IMR-90 (cell line): ENCODE data around the gene HAUS5. TPM values are rescaled to one million over a fixed set of nuclear protein-coding genes. Genes with fewer than 3 reads are reported as not detected.

Experiments used
- ATAC-seq: fragments of 200-7000 bp; cut with Tn5 transposase; 2 replicates; pipeline ENCODE4 v1.9.1; 2020; ENCODE audit warnings: low read depth, mild to moderate bottlenecking, moderate library complexity
- BruUV-seq: library from RNA; stranded (reverse); fragments of 400-500 nt; replicated peaks from 2 replicates; lab custom pipeline; 2021; lab: Mats Ljungman, UMichigan
- CTCF ChIA-PET: fragments of 300-600 bp; formaldehyde crosslinking; extraction: SDS; loops from one replicate; lab custom pipeline; 2021; ENCODE audit warnings: antibody characterized with exemption; lab: Yijun Ruan, JAX
- POLR2A ChIA-PET: fragments of 300-600 bp; sonication (Branson Sonifier 250); formaldehyde crosslinking; loops from one replicate; lab custom pipeline; 2022; ENCODE audit warnings: antibody characterized with exemption; ENCODE audit not compliant: unreplicated experiment; lab: Charles Lee
- DNase-seq: peaks from one replicate; pipeline ENCODE4 v3.0.0; 2013
- H2AFZ ChIP-seq: replicated peaks from 2 replicates; pipeline ENCODE3; 2013; ENCODE audit warnings: low read length, mild to moderate bottlenecking; ENCODE audit not compliant: poor library complexity
- H2AK5ac ChIP-seq: 2 replicates; pipeline ENCODE4 v1.6.1; 2013; ENCODE audit warnings: low read depth, low read length, inconsistent platforms
- H2AK9ac ChIP-seq: replicated peaks from 2 replicates; pipeline ENCODE3; 2013; ENCODE audit warnings: mild to moderate bottlenecking, low read depth, low read length, moderate library complexity; ENCODE audit not compliant: poor library complexity
- H2BK120ac ChIP-seq: 2 replicates; pipeline ENCODE4 v1.6.1; 2013; ENCODE audit warnings: low read depth, low read length, inconsistent platforms
- H2BK15ac ChIP-seq: 3 replicates; pipeline ENCODE4 v1.6.1; 2013; ENCODE audit warnings: low read depth, low read length, inconsistent platforms
- H2BK20ac ChIP-seq: 2 replicates; pipeline ENCODE4 v1.6.1; 2013; ENCODE audit warnings: low read depth, mild to moderate bottlenecking, inconsistent platforms, low read length, moderate library complexity
- H2BK5ac ChIP-seq: 2 replicates; pipeline ENCODE4 v1.6.1; 2013; ENCODE audit warnings: mild to moderate bottlenecking, low read depth, low read length, inconsistent platforms; ENCODE audit not compliant: poor library complexity, severe bottlenecking
- H3K14ac ChIP-seq: replicated peaks from 2 replicates; pipeline ENCODE4 v1.6.1; 2013; ENCODE audit warnings: low read depth, low read length, inconsistent platforms
- H3K18ac ChIP-seq: 2 replicates; pipeline ENCODE4 v1.6.1; 2013; ENCODE audit warnings: low read depth, low read length, control low read depth
- H3K23ac ChIP-seq: 2 replicates; pipeline ENCODE4 v1.6.1; 2013; ENCODE audit warnings: low read depth, low read length, inconsistent platforms
- H3K27ac ChIP-seq: 2 replicates; pipeline ENCODE4 v1.5.1; 2013; ENCODE audit warnings: mild to moderate bottlenecking, control low read depth, low read length; ENCODE audit not compliant: insufficient read depth
- H3K27me3 ChIP-seq: 2 replicates; pipeline ENCODE4 v1.6.1; 2013; ENCODE audit warnings: low read length; ENCODE audit not compliant: control insufficient read depth, insufficient read depth
- H3K36me3 ChIP-seq: 2 replicates; pipeline ENCODE4 v1.6.1; 2013; ENCODE audit warnings: low read length, mixed read lengths; ENCODE audit not compliant: control insufficient read depth, insufficient read depth
- H3K4ac ChIP-seq: 2 replicates; pipeline ENCODE4 v1.6.1; 2013; ENCODE audit warnings: low read depth, low read length, inconsistent platforms
- H3K4me1 ChIP-seq: 2 replicates; pipeline ENCODE4 v1.6.1; 2013; ENCODE audit warnings: low read length, mixed read lengths; ENCODE audit not compliant: control insufficient read depth, insufficient read depth
- H3K4me2 ChIP-seq: 2 replicates; pipeline ENCODE4 v1.6.1; 2013; ENCODE audit warnings: low read depth, mild to moderate bottlenecking, control low read depth, low read length, moderate library complexity
- H3K4me3 ChIP-seq: 2 replicates; pipeline ENCODE4 v1.5.1; 2013; ENCODE audit warnings: low read depth, mild to moderate bottlenecking, control low read depth, low read length, moderate library complexity; ENCODE audit not compliant: insufficient read depth
- H3K56ac ChIP-seq: 2 replicates; pipeline ENCODE4 v1.6.1; 2013; ENCODE audit warnings: low read length, inconsistent platforms; ENCODE audit not compliant: insufficient read depth; ENCODE audit errors: extremely low read depth
- H3K79me1 ChIP-seq, 2 experiments: 2 replicates each; pipeline ENCODE4 v1.6.1; 2013; ENCODE audit warnings: low read length in 2 of 2, inconsistent platforms in 1 of 2, low read depth in 1 of 2
- H3K9ac ChIP-seq: 2 replicates; pipeline ENCODE4 v1.6.1; 2013; ENCODE audit warnings: low read depth, low read length, control low read depth
- H3K9me1 ChIP-seq: 2 replicates; pipeline ENCODE4 v1.6.1; 2013; ENCODE audit warnings: low read length, inconsistent platforms; ENCODE audit not compliant: insufficient read depth
- H3K9me3 ChIP-seq: 2 replicates; pipeline ENCODE4 v1.6.1; 2013; ENCODE audit warnings: low read length; ENCODE audit not compliant: control insufficient read depth, insufficient read depth
- H4K20me1 ChIP-seq: 2 replicates; pipeline ENCODE4 v1.6.1; 2013; ENCODE audit warnings: low read length, inconsistent platforms; ENCODE audit not compliant: insufficient read depth
- H4K5ac ChIP-seq: 2 replicates; pipeline ENCODE4 v1.6.1; 2013; ENCODE audit warnings: mild to moderate bottlenecking, low read depth, low read length, control low read depth
- H4K8ac ChIP-seq, 2 experiments: 2 replicates each; pipeline ENCODE4 v1.6.1; 2013; ENCODE audit warnings: low read depth in 2 of 2, low read length in 2 of 2, control low read depth in 1 of 2, inconsistent platforms in 1 of 2
- H4K91ac ChIP-seq: 2 replicates; pipeline ENCODE4 v1.6.1; 2013; ENCODE audit warnings: low read depth, low read length, inconsistent platforms; ENCODE audit not compliant: insufficient read depth
- BHLHE40 ChIP-seq: fragments of 150-350 bp; IDR thresholded peaks from 2 replicates; pipeline ENCODE4 v1.6.1; 2016; ENCODE audit warnings: mild to moderate bottlenecking, low read depth, low read length
- CEBPB ChIP-seq: IDR thresholded peaks from 2 replicates; pipeline ENCODE4 v1.6.1; 2012; ENCODE audit warnings: low read depth, low read length, improper control_type of control experiment
- CHD1 ChIP-seq: IDR thresholded peaks from 2 replicates; pipeline ENCODE4 v1.6.1; 2012; ENCODE audit warnings: low read depth, low read length, improper control_type of control experiment
- CTCF ChIP-seq: conservative IDR thresholded peaks from 2 replicates; pipeline ENCODE4 v1.5.1; 2012; ENCODE audit warnings: mild to moderate bottlenecking, low read depth, low read length, improper control_type of control experiment
- FOS ChIP-seq: fragments of 150-350 bp; IDR thresholded peaks from 2 replicates; pipeline ENCODE4 v1.6.1; 2016; ENCODE audit warnings: low read depth, low read length
- MAFK ChIP-seq: IDR thresholded peaks from 2 replicates; pipeline ENCODE4 v1.6.1; 2012; ENCODE audit warnings: low read depth, low read length, improper control_type of control experiment
- POLR2A ChIP-seq: IDR thresholded peaks from 2 replicates; pipeline ENCODE4 v1.6.1; 2012; ENCODE audit warnings: mild to moderate bottlenecking, low read depth, low read length
- SMC3 ChIP-seq: fragments of 150-350 bp; IDR thresholded peaks from 2 replicates; pipeline ENCODE4 v1.6.1; 2016; ENCODE audit warnings: low read depth, mild to moderate bottlenecking, antibody characterized with exemption, low read length, moderate library complexity
- USF2 ChIP-seq: fragments of 150-350 bp; IDR thresholded peaks from 2 replicates; pipeline ENCODE4 v1.6.1; 2017; ENCODE audit warnings: mild to moderate bottlenecking, antibody characterized with exemption, low read length, low read depth
- WGBS, 2 experiments: methylation state at CpG; one replicate each; pipeline versions ENCODE4 v1.1.5 to v1.1.7; 2013; ENCODE audit warnings: missing lambda C conversion rate in 2 of 2; ENCODE audit not compliant: insufficient read length in 1 of 2; ENCODE audit errors: extremely low coverage in 2 of 2; 5-methylcytosine and 5-hydroxymethylcytosine counted together
- dilution Hi-C: fragments of 300-500 bp; cut with HindIII; formaldehyde crosslinking; loops from one replicate; pipeline ENCODE4 v1.14.3; 2018; ENCODE audit warnings: low sequenced_read_pairs; ENCODE audit not compliant: unreplicated experiment
- in situ Hi-C: fragments of 300-500 bp; cut with MboI; formaldehyde crosslinking; loops from 3 replicates; pipeline ENCODE4 v1.14.3; 2019; ENCODE audit warnings: low sequenced_read_pairs, inconsistent platforms, mixed read lengths
- intact Hi-C: fragments of 100-400 bp; cut with micrococcal nuclease; formaldehyde crosslinking; loops from 2 replicates; pipeline ENCODE4 v1.10.0; 2022
- polyA plus RNA-seq, 3 experiments: library from polyadenylated mRNA; depleted of rRNA; stranded (reverse); fragments of >200 nt; gene quantifications; 2 replicates each; pipeline ENCODE4 v1.2.3, GENCODE V29; 2012; ENCODE audit warnings: low replicate concordance in 1 of 3
- total RNA-seq: library from RNA; depleted of rRNA; stranded (reverse); fragments of >200 nt; gene quantifications from 2 replicates; pipeline ENCODE4 v1.2.3, GENCODE V29; 2012

HAUS5 gene
- total and polyA plus RNA-seq, 2 of the 4 experiments (the other 2 are of a cell fraction) = 3.4 to 6.2 TPM

GRCh38 chr19:35655600-35655999 is 43.1 kb downstream of the HAUS5 start:
- H4K5ac ChIP-seq = no peak overlapping the region
- H3K14ac ChIP-seq = no peak overlapping the region
- H2AK5ac ChIP-seq = no peak overlapping the region
- no peaks in the 10 kb centered on the region for H3K4me1 ChIP-seq
- ChIA-PET CTCF (no interaction called here), POLR2A (interaction anchor here (0.6 kb wide), 1 partner anchor 43 kb away, joined by 3 read pairs; no protein-coding TSS in a partner anchor)
- dilution Hi-C loops (no loop called here), in situ Hi-C loops (no loop called here), intact Hi-C loops (no loop called here)
- H3K27me3 ChIP-seq = no peaks in the 10 kb centered on the region
- no peak overlapping the region for H3K4me3 ChIP-seq
- H3K9ac ChIP-seq = no peak overlapping the region
- no peak overlapping the region for H2BK120ac ChIP-seq
- H3K4ac ChIP-seq = no peak overlapping the region
- no peak for DNase-seq
- peaks cover 46% of the 10 kb centered on the region for H3K36me3 ChIP-seq
- H3K79me1 ChIP-seq = peaks cover 7 to 16% of the 10 kb centered on the region in 2 experiments
- no peak overlapping the region for H2AFZ ChIP-seq
- no peak overlapping the region for H4K91ac ChIP-seq
- WGBS, 2 experiments = 88% methylated on average over 1 of the region's 4 CpGs; no CpG with 5 or more reads in 1 of the 2 experiments
- no peak overlapping the region for H3K56ac ChIP-seq
- H3K9me3 ChIP-seq = no peaks in the 10 kb centered on the region
- no peaks in the 10 kb centered on the region for H3K9me1 ChIP-seq
- H2BK15ac ChIP-seq = no peak overlapping the region
- TF ChIP-seq MAFK = no peak
- TF ChIP-seq CTCF = no peak
- no peak for TF ChIP-seq USF2
- TF ChIP-seq CHD1 = no peak
- no peak for TF ChIP-seq FOS
- no peak for TF ChIP-seq POLR2A
- TF ChIP-seq CEBPB = no peak
- TF ChIP-seq BHLHE40 = no peak
- TF ChIP-seq SMC3 = no peak
- no peak overlapping the region for H3K4me2 ChIP-seq
- no peak overlapping the region for H2AK9ac ChIP-seq
- ATAC-seq = no peak
- H2BK5ac ChIP-seq = no peak overlapping the region
- BruUV-seq = no TSS peak
- no peak overlapping the region for H3K23ac ChIP-seq
- no peak overlapping the region for H3K18ac ChIP-seq
- no peak overlapping the region for H2BK20ac ChIP-seq
- no peak overlapping the region for H4K8ac ChIP-seq
- H3K27ac ChIP-seq = no peak overlapping the region
- 0 out of 2 replicates have a peak, but pooled peaks cover 7% of the 10 kb centered on the region for H4K20me1 ChIP-seq
